GM23248 (cell line): ENCODE data around the gene SLC9B2.

Source experiments
- EZH2 ChIP-seq: fragments of 200-600 bp; sonication (generic); IDR thresholded peaks from 2 replicates; pipeline ENCODE4 v1.6.1; 2018; ENCODE audit warnings: antibody characterized with exemption, mild to moderate bottlenecking; ENCODE audit not compliant: insufficient read depth, poor library complexity, severe bottlenecking
- EZH2phosphoT487 ChIP-seq: fragments of 200-600 bp; sonication (generic); IDR thresholded peaks from 2 replicates; pipeline ENCODE4 v1.6.1; 2018; ENCODE audit warnings: antibody characterized with exemption, moderate library complexity, mild to moderate bottlenecking, low read depth; ENCODE audit not compliant: insufficient read depth

- TF ChIP-seq EZH2: no peak
- no peak for TF ChIP-seq EZH2phosphoT487
These were observed 88.0 kb downstream of the SLC9B2 start for GRCh38 chr4:102988429-102989020.
